GM18499 (cell line): Measurements from ENCODE around the gene ATP6V1F.

Experiments
- ATAC-seq: cut with Tn5 transposase; IDR thresholded peaks from one replicate; pipeline ENCODE4 v1.9.1; 2021; ENCODE audit warnings: moderate number of reproducible peaks; ENCODE audit not compliant: insufficient read depth, unreplicated experiment

Gene ATP6V1F

GRCh38 chr7:128847721-128848211 is 14.9 kb upstream of the ATP6V1F start:
- no peak for ATAC-seq

- no peak for ATAC-seq
Observed at GRCh38 chr7:128848289-128849155, 14.1 kb upstream of the ATP6V1F start.

GRCh38 chr7:128849156-128849515 is 13.5 kb upstream of the ATP6V1F start:
- no peak for ATAC-seq

GRCh38 chr7:128849804-128850490 is 12.7 kb upstream of the ATP6V1F start:
- no peak for ATAC-seq

- no peak for ATAC-seq
Observed at GRCh38 chr7:128852537-128853254, 10.0 kb upstream of the ATP6V1F start.

- no peak for ATAC-seq
Observed at GRCh38 chr7:128853799-128854198, 8.9 kb upstream of the ATP6V1F start.

GRCh38 chr7:128854396-128854795 is 8.3 kb upstream of the ATP6V1F start:
- ATAC-seq, result no peak

GRCh38 chr7:128855559-128855958 is 7.1 kb upstream of the ATP6V1F start:
- ATAC-seq, result no peak

- no peak for ATAC-seq
Observed at GRCh38 chr7:128856001-128856718, 6.5 kb upstream of the ATP6V1F start.

GRCh38 chr7:128858380-128859231 is 4.0 kb upstream of the ATP6V1F start:
- ATAC-seq, result no peak

GRCh38 chr7:128859232-128860157 is 3.2 kb upstream of the ATP6V1F start:
- no peak for ATAC-seq

- ATAC-seq, result no peak
Observed at GRCh38 chr7:128860158-128861073, 2.2 kb upstream of the ATP6V1F start.

GRCh38 chr7:128861957-128862570 is 592 bp upstream of the ATP6V1F start:
- no peak for ATAC-seq

- no peak for ATAC-seq
Observed at GRCh38 chr7:128863433-128863989, 855 bp downstream of the ATP6V1F start.

GRCh38 chr7:128865303-128865702 is 2.6 kb downstream of the ATP6V1F start:
- no peak for ATAC-seq

- ATAC-seq, result no peak
Observed at GRCh38 chr7:128865996-128866877, 3.6 kb downstream of the ATP6V1F start.
